IMR-90 (cell line): Measurements from ENCODE around the gene ARHGAP10. TPM values are rescaled to one million over a fixed set of nuclear protein-coding genes. Genes with fewer than 3 reads are reported as not detected.

Source experiments
- ATAC-seq: fragments of 200-7000 bp; cut with Tn5 transposase; 2 replicates; pipeline ENCODE4 v1.9.1; 2020; ENCODE audit warnings: low read depth, mild to moderate bottlenecking, moderate library complexity
- BruUV-seq: library from RNA; stranded (reverse); fragments of 400-500 nt; replicated peaks from 2 replicates; lab custom pipeline; 2021; lab: Mats Ljungman, UMichigan
- CTCF ChIA-PET: fragments of 300-600 bp; formaldehyde crosslinking; extraction: SDS; loops from one replicate; lab custom pipeline; 2021; ENCODE audit warnings: antibody characterized with exemption; lab: Yijun Ruan, JAX
- POLR2A ChIA-PET: fragments of 300-600 bp; sonication (Branson Sonifier 250); formaldehyde crosslinking; loops from one replicate; lab custom pipeline; 2022; ENCODE audit warnings: antibody characterized with exemption; ENCODE audit not compliant: unreplicated experiment; lab: Charles Lee
- DNase-seq: peaks from one replicate; pipeline ENCODE4 v3.0.0; 2013
- H2AFZ ChIP-seq: replicated peaks from 2 replicates; pipeline ENCODE3; 2013; ENCODE audit warnings: low read length, mild to moderate bottlenecking; ENCODE audit not compliant: poor library complexity
- H2AK5ac ChIP-seq: 2 replicates; pipeline ENCODE4 v1.6.1; 2013; ENCODE audit warnings: low read depth, low read length, inconsistent platforms
- H2AK9ac ChIP-seq: replicated peaks from 2 replicates; pipeline ENCODE3; 2013; ENCODE audit warnings: mild to moderate bottlenecking, low read depth, low read length, moderate library complexity; ENCODE audit not compliant: poor library complexity
- H2BK120ac ChIP-seq: 2 replicates; pipeline ENCODE4 v1.6.1; 2013; ENCODE audit warnings: low read depth, low read length, inconsistent platforms
- H2BK15ac ChIP-seq: 3 replicates; pipeline ENCODE4 v1.6.1; 2013; ENCODE audit warnings: low read depth, low read length, inconsistent platforms
- H2BK20ac ChIP-seq: 2 replicates; pipeline ENCODE4 v1.6.1; 2013; ENCODE audit warnings: low read depth, mild to moderate bottlenecking, inconsistent platforms, low read length, moderate library complexity
- H2BK5ac ChIP-seq: 2 replicates; pipeline ENCODE4 v1.6.1; 2013; ENCODE audit warnings: mild to moderate bottlenecking, low read depth, low read length, inconsistent platforms; ENCODE audit not compliant: poor library complexity, severe bottlenecking
- H3K14ac ChIP-seq: replicated peaks from 2 replicates; pipeline ENCODE4 v1.6.1; 2013; ENCODE audit warnings: low read depth, low read length, inconsistent platforms
- H3K18ac ChIP-seq: 2 replicates; pipeline ENCODE4 v1.6.1; 2013; ENCODE audit warnings: low read depth, low read length, control low read depth
- H3K23ac ChIP-seq: 2 replicates; pipeline ENCODE4 v1.6.1; 2013; ENCODE audit warnings: low read depth, low read length, inconsistent platforms
- H3K27ac ChIP-seq: 2 replicates; pipeline ENCODE4 v1.5.1; 2013; ENCODE audit warnings: mild to moderate bottlenecking, control low read depth, low read length; ENCODE audit not compliant: insufficient read depth
- H3K27me3 ChIP-seq: 2 replicates; pipeline ENCODE4 v1.6.1; 2013; ENCODE audit warnings: low read length; ENCODE audit not compliant: control insufficient read depth, insufficient read depth
- H3K36me3 ChIP-seq: 2 replicates; pipeline ENCODE4 v1.6.1; 2013; ENCODE audit warnings: low read length, mixed read lengths; ENCODE audit not compliant: control insufficient read depth, insufficient read depth
- H3K4ac ChIP-seq: 2 replicates; pipeline ENCODE4 v1.6.1; 2013; ENCODE audit warnings: low read depth, low read length, inconsistent platforms
- H3K4me1 ChIP-seq: 2 replicates; pipeline ENCODE4 v1.6.1; 2013; ENCODE audit warnings: low read length, mixed read lengths; ENCODE audit not compliant: control insufficient read depth, insufficient read depth
- H3K4me2 ChIP-seq: 2 replicates; pipeline ENCODE4 v1.6.1; 2013; ENCODE audit warnings: low read depth, mild to moderate bottlenecking, control low read depth, low read length, moderate library complexity
- H3K4me3 ChIP-seq: 2 replicates; pipeline ENCODE4 v1.5.1; 2013; ENCODE audit warnings: low read depth, mild to moderate bottlenecking, control low read depth, low read length, moderate library complexity; ENCODE audit not compliant: insufficient read depth
- H3K56ac ChIP-seq: 2 replicates; pipeline ENCODE4 v1.6.1; 2013; ENCODE audit warnings: low read length, inconsistent platforms; ENCODE audit not compliant: insufficient read depth; ENCODE audit errors: extremely low read depth
- H3K79me1 ChIP-seq, 2 experiments: 2 replicates each; pipeline ENCODE4 v1.6.1; 2013; ENCODE audit warnings: low read length in 2 of 2, inconsistent platforms in 1 of 2, low read depth in 1 of 2
- H3K9ac ChIP-seq: 2 replicates; pipeline ENCODE4 v1.6.1; 2013; ENCODE audit warnings: low read depth, low read length, control low read depth
- H3K9me1 ChIP-seq: 2 replicates; pipeline ENCODE4 v1.6.1; 2013; ENCODE audit warnings: low read length, inconsistent platforms; ENCODE audit not compliant: insufficient read depth
- H3K9me3 ChIP-seq: 2 replicates; pipeline ENCODE4 v1.6.1; 2013; ENCODE audit warnings: low read length; ENCODE audit not compliant: control insufficient read depth, insufficient read depth
- H4K20me1 ChIP-seq: 2 replicates; pipeline ENCODE4 v1.6.1; 2013; ENCODE audit warnings: low read length, inconsistent platforms; ENCODE audit not compliant: insufficient read depth
- H4K5ac ChIP-seq: 2 replicates; pipeline ENCODE4 v1.6.1; 2013; ENCODE audit warnings: mild to moderate bottlenecking, low read depth, low read length, control low read depth
- H4K8ac ChIP-seq, 2 experiments: 2 replicates each; pipeline ENCODE4 v1.6.1; 2013; ENCODE audit warnings: low read depth in 2 of 2, low read length in 2 of 2, control low read depth in 1 of 2, inconsistent platforms in 1 of 2
- H4K91ac ChIP-seq: 2 replicates; pipeline ENCODE4 v1.6.1; 2013; ENCODE audit warnings: low read depth, low read length, inconsistent platforms; ENCODE audit not compliant: insufficient read depth
- MXI1 ChIP-seq: IDR thresholded peaks from 2 replicates; pipeline ENCODE4 v1.6.1; 2012; ENCODE audit warnings: low read depth, mild to moderate bottlenecking, low read length, moderate library complexity, borderline replicate concordance
- WGBS, 2 experiments: methylation state at CpG; one replicate each; pipeline versions ENCODE4 v1.1.5 to v1.1.7; 2013; ENCODE audit warnings: missing lambda C conversion rate in 2 of 2; ENCODE audit not compliant: insufficient read length in 1 of 2; ENCODE audit errors: extremely low coverage in 2 of 2; 5-methylcytosine and 5-hydroxymethylcytosine counted together
- dilution Hi-C: fragments of 300-500 bp; cut with HindIII; formaldehyde crosslinking; loops from one replicate; pipeline ENCODE4 v1.14.3; 2018; ENCODE audit warnings: low sequenced_read_pairs; ENCODE audit not compliant: unreplicated experiment
- in situ Hi-C: fragments of 300-500 bp; cut with MboI; formaldehyde crosslinking; loops from 3 replicates; pipeline ENCODE4 v1.14.3; 2019; ENCODE audit warnings: low sequenced_read_pairs, inconsistent platforms, mixed read lengths
- intact Hi-C: fragments of 100-400 bp; cut with micrococcal nuclease; formaldehyde crosslinking; loops from 2 replicates; pipeline ENCODE4 v1.10.0; 2022
- polyA plus RNA-seq, 3 experiments: library from polyadenylated mRNA; depleted of rRNA; stranded (reverse); fragments of >200 nt; gene quantifications; 2 replicates each; pipeline ENCODE4 v1.2.3, GENCODE V29; 2012; ENCODE audit warnings: low replicate concordance in 1 of 3
- total RNA-seq: library from RNA; depleted of rRNA; stranded (reverse); fragments of >200 nt; gene quantifications from 2 replicates; pipeline ENCODE4 v1.2.3, GENCODE V29; 2012
- TF ChIP-seq, protein P1 (sequence below): fragments of 150-350 bp; IDR thresholded peaks from 2 replicates; pipeline ENCODE4 v1.6.1; 2016; ENCODE audit warnings: low read depth, mild to moderate bottlenecking, low read length, moderate library complexity, borderline replicate concordance
- TF ChIP-seq, protein P2 (sequence below): conservative IDR thresholded peaks from 2 replicates; pipeline ENCODE4 v1.5.1; 2012; ENCODE audit warnings: mild to moderate bottlenecking, low read depth, low read length, improper control_type of control experiment

ARHGAP10 gene
- total and polyA plus RNA-seq, 2 of the 4 experiments (the other 2 are of a cell fraction), result 27.1 to 29.4 TPM

DNA sequence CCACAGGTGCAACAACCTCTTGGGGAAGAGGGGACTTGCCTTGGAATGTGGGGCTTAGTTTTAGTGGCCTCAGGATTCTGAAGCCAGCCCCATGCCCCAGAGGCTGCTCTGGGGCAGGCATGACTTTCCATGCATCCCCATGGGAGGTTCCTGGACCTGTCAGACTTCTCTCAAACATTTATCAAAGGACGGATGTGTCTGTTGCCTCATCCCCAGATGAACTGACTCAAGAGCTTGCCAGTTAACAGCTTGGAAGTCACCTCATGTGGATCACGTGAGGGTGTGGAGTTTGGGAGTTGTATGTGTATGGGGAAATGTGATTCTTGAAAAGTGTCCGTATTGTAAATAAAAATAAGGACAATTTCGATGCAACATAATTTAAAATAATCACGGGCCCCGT, 341.5 kb downstream of the ARHGAP10 start:
- in situ Hi-C loops (no loop called here), dilution Hi-C loops (no loop called here)

More for the DNA sequence above, 341.5 kb downstream of the ARHGAP10 start:
- peaks cover 4 to 19% of the 10 kb centered on the region in 2 experiments; a peak in 3 of 4 replicates for H3K79me1 ChIP-seq
- no peak overlapping the region for H2BK15ac ChIP-seq
- no peak overlapping the region for H3K14ac ChIP-seq
- no peak overlapping the region for H3K4me2 ChIP-seq
- no peak overlapping the region for H3K4me3 ChIP-seq
- no peak overlapping the region for H3K23ac ChIP-seq
- no peaks in the 10 kb centered on the region for H4K20me1 ChIP-seq
- 97 to 100% methylated on average over 2 to 5 of the region's 6 CpGs for WGBS, 2 experiments
- POLR2A ChIA-PET, result no interaction called here
- DNase-seq (no peak), ATAC-seq (no peak)
- H3K9me1 ChIP-seq, result peaks cover 4% of the 10 kb centered on the region; the same call in 1 of the 2 replicates
- H3K56ac ChIP-seq, result no peak overlapping the region
- H3K9ac ChIP-seq, result no peak overlapping the region
- H2BK5ac ChIP-seq, result no peak overlapping the region
- no peaks in the 10 kb centered on the region for H3K27me3 ChIP-seq
- H4K8ac ChIP-seq, result no peak overlapping the region
- H3K18ac ChIP-seq, result no peak overlapping the region
- H2AK9ac ChIP-seq, result no peak overlapping the region
- TF ChIP-seq, protein P1, sequence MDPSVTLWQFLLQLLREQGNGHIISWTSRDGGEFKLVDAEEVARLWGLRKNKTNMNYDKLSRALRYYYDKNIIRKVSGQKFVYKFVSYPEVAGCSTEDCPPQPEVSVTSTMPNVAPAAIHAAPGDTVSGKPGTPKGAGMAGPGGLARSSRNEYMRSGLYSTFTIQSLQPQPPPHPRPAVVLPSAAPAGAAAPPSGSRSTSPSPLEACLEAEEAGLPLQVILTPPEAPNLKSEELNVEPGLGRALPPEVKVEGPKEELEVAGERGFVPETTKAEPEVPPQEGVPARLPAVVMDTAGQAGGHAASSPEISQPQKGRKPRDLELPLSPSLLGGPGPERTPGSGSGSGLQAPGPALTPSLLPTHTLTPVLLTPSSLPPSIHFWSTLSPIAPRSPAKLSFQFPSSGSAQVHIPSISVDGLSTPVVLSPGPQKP, result no peak
- TF ChIP-seq, protein P2, sequence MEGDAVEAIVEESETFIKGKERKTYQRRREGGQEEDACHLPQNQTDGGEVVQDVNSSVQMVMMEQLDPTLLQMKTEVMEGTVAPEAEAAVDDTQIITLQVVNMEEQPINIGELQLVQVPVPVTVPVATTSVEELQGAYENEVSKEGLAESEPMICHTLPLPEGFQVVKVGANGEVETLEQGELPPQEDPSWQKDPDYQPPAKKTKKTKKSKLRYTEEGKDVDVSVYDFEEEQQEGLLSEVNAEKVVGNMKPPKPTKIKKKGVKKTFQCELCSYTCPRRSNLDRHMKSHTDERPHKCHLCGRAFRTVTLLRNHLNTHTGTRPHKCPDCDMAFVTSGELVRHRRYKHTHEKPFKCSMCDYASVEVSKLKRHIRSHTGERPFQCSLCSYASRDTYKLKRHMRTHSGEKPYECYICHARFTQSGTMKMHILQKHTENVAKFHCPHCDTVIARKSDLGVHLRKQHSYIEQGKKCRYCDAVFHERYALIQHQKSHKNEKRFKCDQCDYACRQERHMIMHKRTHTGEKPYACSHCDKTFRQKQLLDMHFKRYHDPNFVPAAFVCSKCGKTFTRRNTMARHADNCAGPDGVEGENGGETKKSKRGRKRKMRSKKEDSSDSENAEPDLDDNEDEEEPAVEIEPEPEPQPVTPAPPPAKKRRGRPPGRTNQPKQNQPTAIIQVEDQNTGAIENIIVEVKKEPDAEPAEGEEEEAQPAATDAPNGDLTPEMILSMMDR, result no peak
- TF ChIP-seq MXI1, result no peak
- peaks cover 15% of the 10 kb centered on the region for H3K9me3 ChIP-seq
- H4K5ac ChIP-seq, result no peak overlapping the region
- H3K4ac ChIP-seq, result no peak overlapping the region
- no peak overlapping the region for H2BK20ac ChIP-seq
- no peak overlapping the region for H3K27ac ChIP-seq
- H3K36me3 ChIP-seq, result peaks cover 44% of the 10 kb centered on the region
- H2AK5ac ChIP-seq, result no peak overlapping the region
- CTCF ChIA-PET, result no interaction called here
- H4K91ac ChIP-seq, result no peak overlapping the region
- BruUV-seq, result no TSS peak
- no peak overlapping the region for H2BK120ac ChIP-seq
- H2AFZ ChIP-seq, result no peak overlapping the region
- H3K4me1 ChIP-seq, result peaks cover 2% of the 10 kb centered on the region; the same call in 1 of the 2 replicates
- intact Hi-C loops, result no loop called here
